ENCODE data around the gene SFMBT1. TPM values are rescaled to one million over a fixed set of nuclear protein-coding genes. Genes with fewer than 3 reads are reported as not detected.

SFMBT1 gene
- total RNA-seq, result 4.2 and 7.1 TPM in 2 replicates

GRCh38 chr3:53045518-53046170 lies at the start of gene SFMBT1:
Gene SFMBT1, minus strand, starts transcription at chr3:53046073. Its CDS starts 76,945 bp downstream, at chr3:52969128.

GRCh38 chr3:52897130-52898122 lies 148.4 kb downstream of the SFMBT1 start, which contains the start of gene STIMATE:
Gene STIMATE, minus strand, starts transcription at chr3:52897548. Its CDS starts 98 bp downstream, at chr3:52897450.

Other genes starting within 250 kb of the SFMBT1 start
- 2.6 and 4.8 TPM in 2 replicates for gene ITIH4, start 215.4 kb downstream of the SFMBT1 start, total RNA-seq
- gene MUSTN1, start 211.1 kb downstream of the SFMBT1 start, total RNA-seq, result not detected in 2 replicates
- 15.8 and 16.5 TPM in 2 replicates for gene STIMATE, start 148.5 kb downstream of the SFMBT1 start, total RNA-seq
- gene RFT1, start 84.4 kb upstream of the SFMBT1 start, total RNA-seq, result 9.1 and 9.9 TPM in 2 replicates
- 2.8 and 5.0 TPM in 2 replicates for gene PRKCD, start 115.1 kb upstream of the SFMBT1 start, total RNA-seq
- gene TKT, start 209.9 kb upstream of the SFMBT1 start, total RNA-seq, result 266 and 310 TPM in 2 replicates